ENCODE data around the gene HECW1. TPM values are rescaled to one million over a fixed set of nuclear protein-coding genes. Genes with fewer than 3 reads are reported as not detected.

Gene HECW1
- total RNA-seq, 1 donor from 2014 or later: 0.15 TPM

- H3K9me3 Mint-ChIP-seq (ENCODE audit: unreplicated experiment): no peaks in the 10 kb centered on the region
- no peak for TF ChIP-seq CTCF (IDR thresholded peaks at IDR 0.05; ENCODE audit: unreplicated experiment)
- H3K27ac Mint-ChIP-seq (ENCODE audit: unreplicated experiment): no peak overlapping the region
- H3K4me3 Mint-ChIP-seq (ENCODE audit: unreplicated experiment): no peak overlapping the region
- no peaks in the 10 kb centered on the region for H3K27me3 Mint-ChIP-seq (ENCODE audit: unreplicated experiment)
- DNase-seq (ENCODE audit: low spot score): no peak
- H3K36me3 Mint-ChIP-seq (ENCODE audit: low read depth, unreplicated experiment): no peaks in the 10 kb centered on the region
- H3K4me1 Mint-ChIP-seq (ENCODE audit: unreplicated experiment): peaks cover 7% of the 10 kb centered on the region
Measured at GRCh38 chr7:43576241-43576640, 463.8 kb downstream of the HECW1 start.

- H3K36me3 Mint-ChIP-seq (ENCODE audit: low read depth, unreplicated experiment): no peaks in the 10 kb centered on the region
- no peak for TF ChIP-seq CTCF (IDR thresholded peaks at IDR 0.05; ENCODE audit: unreplicated experiment)
- peak overlapping the region; percentile 37 for H3K4me3 Mint-ChIP-seq (ENCODE audit: unreplicated experiment)
- H3K27ac Mint-ChIP-seq (ENCODE audit: unreplicated experiment): no peak overlapping the region
- peaks cover 3% of the 10 kb centered on the region for H3K27me3 Mint-ChIP-seq (ENCODE audit: unreplicated experiment)
- peaks cover 7% of the 10 kb centered on the region for H3K4me1 Mint-ChIP-seq (ENCODE audit: unreplicated experiment)
- DNase-seq (ENCODE audit: low spot score): no peak
- no peaks in the 10 kb centered on the region for H3K9me3 Mint-ChIP-seq (ENCODE audit: unreplicated experiment)
Measured at GRCh38 chr7:43577485-43577951, 465.1 kb downstream of the HECW1 start.

GRCh38 chr7:43582503-43583423, 470.3 kb downstream of the HECW1 start, which contains the start of gene STK17A:
TSS of gene STK17A (plus strand) at chr7:43583108. CDS start at chr7:43583244, 136 bp downstream.
- no peaks in the 10 kb centered on the region for H3K9me3 Mint-ChIP-seq (ENCODE audit: unreplicated experiment)

GRCh38 chr7:43583424-43584194, 471.2 kb downstream of the HECW1 start:
- Mint-ChIP-seq H3K4me1 (ENCODE audit: unreplicated experiment) (peaks cover 17% of the 10 kb centered on the region), H3K27ac (ENCODE audit: unreplicated experiment) (peak overlapping the region; percentile 52), H3K36me3 (ENCODE audit: low read depth, unreplicated experiment) (peaks cover 7% of the 10 kb centered on the region), H3K9me3 (ENCODE audit: unreplicated experiment) (no peaks in the 10 kb centered on the region), H3K4me3 (ENCODE audit: unreplicated experiment) (peak overlapping the region; percentile 97), H3K27me3 (ENCODE audit: unreplicated experiment) (peaks cover 7% of the 10 kb centered on the region)
- peak; percentile 44 for DNase-seq (ENCODE audit: low spot score)
- no peak for TF ChIP-seq CTCF (IDR thresholded peaks at IDR 0.05; ENCODE audit: unreplicated experiment)

More at GRCh38 chr7:43582503-43583423, 470.3 kb downstream of the HECW1 start, which contains the start of gene STK17A:
- peak within 1 kb of the TSS; percentile 97 for H3K4me3 Mint-ChIP-seq (ENCODE audit: unreplicated experiment)
- H3K4me1 Mint-ChIP-seq (ENCODE audit: unreplicated experiment): peaks cover 19% of the 10 kb centered on the region
- peak; percentile 98 for DNase-seq (ENCODE audit: low spot score)
- peaks cover 7% of the 10 kb centered on the region for H3K36me3 Mint-ChIP-seq (ENCODE audit: low read depth, unreplicated experiment)
- H3K27me3 Mint-ChIP-seq (ENCODE audit: unreplicated experiment): peaks cover 7% of the 10 kb centered on the region
- peak; percentile 95 for TF ChIP-seq CTCF (IDR thresholded peaks at IDR 0.05; ENCODE audit: unreplicated experiment)
- H3K27ac Mint-ChIP-seq (ENCODE audit: unreplicated experiment): peak within 1 kb of the TSS; percentile 49
